OCI-LY7 (cell line): ENCODE measurements around the gene PCDHA7.
A peak's percentile ranks its signal among the peaks of the same experiment; 100 is the strongest.

ENCODE experiments used
- EZH2phosphoT487 ChIP-seq: fragments of 200-600 bp; sonication (generic); IDR thresholded peaks from 2 replicates; pipeline ENCODE4 v1.6.1; 2018; ENCODE audit warnings: low read depth, borderline replicate concordance, mild to moderate bottlenecking, mixed run types, antibody characterized with exemption, low read length, moderate library complexity, mixed read lengths
- TF ChIP-seq, protein P1 (sequence below): fragments of 200-600 bp; sonication (generic); conservative IDR thresholded peaks from 2 replicates; pipeline ENCODE4 v1.5.1; 2014; ENCODE audit warnings: mild to moderate bottlenecking, antibody characterized with exemption, low read length, moderate library complexity, mixed read lengths

DNA sequence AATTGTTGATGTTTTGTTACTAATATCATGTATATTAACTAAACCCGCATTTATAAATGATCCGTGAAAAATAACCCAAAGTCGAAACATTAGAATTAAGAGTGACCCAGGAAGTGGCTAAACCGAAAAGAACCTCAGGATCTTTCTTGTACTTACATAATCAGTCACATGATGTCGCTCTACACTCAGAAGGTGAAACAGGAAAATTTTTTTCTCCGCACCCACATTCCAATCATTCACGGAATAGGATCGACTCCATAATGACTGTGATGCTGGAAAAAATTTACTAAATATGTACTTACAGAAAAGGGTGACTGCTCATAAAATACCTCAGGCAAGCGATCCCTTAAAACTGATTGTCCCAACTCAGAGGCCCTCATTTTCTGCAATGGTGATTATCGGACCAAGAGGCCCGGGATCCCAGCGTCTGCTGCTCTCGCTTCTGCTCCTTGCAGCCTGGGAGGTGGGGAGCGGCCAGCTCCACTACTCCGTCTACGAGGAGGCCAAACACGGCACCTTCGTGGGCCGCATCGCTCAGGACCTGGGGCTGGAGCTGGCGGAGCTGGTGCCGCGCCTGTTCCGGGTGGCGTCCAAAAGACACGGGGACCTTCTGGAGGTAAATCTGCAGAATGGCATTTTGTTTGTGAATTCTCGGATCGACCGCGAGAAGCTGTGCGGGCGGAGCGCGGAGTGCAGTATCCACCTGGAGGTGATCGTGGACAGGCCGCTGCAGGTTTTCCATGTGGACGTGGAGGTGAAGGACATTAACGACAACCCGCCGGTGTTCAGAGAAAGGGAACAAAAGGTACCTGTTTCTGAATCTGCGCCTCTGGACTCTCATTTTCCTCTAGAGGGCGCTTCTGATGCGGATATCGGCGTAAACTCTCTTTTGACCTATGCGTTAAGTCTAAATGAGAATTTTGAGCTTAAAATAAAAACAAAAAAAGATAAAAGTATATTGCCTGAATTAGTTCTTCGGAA lies 41.3 kb downstream of the PCDHA7 start, which contains the start of gene PCDHA12:
- TF ChIP-seq, protein P1, sequence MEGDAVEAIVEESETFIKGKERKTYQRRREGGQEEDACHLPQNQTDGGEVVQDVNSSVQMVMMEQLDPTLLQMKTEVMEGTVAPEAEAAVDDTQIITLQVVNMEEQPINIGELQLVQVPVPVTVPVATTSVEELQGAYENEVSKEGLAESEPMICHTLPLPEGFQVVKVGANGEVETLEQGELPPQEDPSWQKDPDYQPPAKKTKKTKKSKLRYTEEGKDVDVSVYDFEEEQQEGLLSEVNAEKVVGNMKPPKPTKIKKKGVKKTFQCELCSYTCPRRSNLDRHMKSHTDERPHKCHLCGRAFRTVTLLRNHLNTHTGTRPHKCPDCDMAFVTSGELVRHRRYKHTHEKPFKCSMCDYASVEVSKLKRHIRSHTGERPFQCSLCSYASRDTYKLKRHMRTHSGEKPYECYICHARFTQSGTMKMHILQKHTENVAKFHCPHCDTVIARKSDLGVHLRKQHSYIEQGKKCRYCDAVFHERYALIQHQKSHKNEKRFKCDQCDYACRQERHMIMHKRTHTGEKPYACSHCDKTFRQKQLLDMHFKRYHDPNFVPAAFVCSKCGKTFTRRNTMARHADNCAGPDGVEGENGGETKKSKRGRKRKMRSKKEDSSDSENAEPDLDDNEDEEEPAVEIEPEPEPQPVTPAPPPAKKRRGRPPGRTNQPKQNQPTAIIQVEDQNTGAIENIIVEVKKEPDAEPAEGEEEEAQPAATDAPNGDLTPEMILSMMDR = peak; percentile 50
- no peak for TF ChIP-seq EZH2phosphoT487
